ENCODE measurements around the gene CC2D2B. TPM values are rescaled to one million over a fixed set of nuclear protein-coding genes. Genes with fewer than 3 reads are reported as not detected.
"Not testable (repeated sequence)": the region's sequence is repeated elsewhere in the genome, so short reads cannot be mapped to it uniquely, and the experiment has no call there.

Gene CC2D2B
- total RNA-seq, 1 experiment from 2014 or later = not detected

DNA sequence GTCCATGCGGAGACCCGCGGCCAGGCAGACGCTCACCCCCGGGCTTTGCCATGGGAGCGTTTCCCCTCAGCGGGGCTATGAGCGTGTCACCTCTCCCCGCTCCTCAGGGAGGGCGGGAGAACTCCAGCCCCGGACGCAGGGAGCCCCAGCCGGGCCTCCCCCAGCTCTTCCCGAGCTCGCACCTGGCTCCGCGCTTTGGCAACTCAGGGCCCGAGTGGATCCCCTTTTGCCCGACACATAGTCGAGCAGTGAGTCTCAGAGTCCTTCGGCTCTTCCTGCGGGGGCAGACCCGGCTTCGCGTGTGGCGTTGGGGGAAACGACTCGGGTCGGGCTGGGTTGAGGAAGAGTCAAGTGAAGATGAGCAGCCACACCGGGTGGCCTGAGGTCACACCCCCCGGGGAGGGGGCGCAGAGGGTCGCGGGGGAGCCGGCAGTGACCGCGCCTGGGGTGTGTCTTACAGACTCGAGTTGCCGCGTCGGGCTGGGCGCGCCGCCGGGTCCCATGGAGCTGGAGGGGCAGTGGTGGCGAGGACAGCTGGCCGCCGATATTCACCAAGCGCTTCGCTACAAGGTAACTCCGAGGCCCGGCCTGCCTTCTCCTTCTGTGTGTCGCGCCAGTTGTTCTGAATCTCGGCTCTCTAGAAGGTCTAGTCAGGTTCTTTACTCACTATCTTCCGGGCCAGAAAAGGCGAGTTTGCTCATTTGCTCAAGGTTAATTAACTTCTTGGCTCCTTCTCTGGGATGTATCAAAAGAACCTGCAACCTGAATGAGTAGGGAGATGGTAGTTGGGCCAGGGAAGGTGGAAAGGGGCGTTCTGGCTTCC is 136.3 kb downstream of the CC2D2B start:
- no TSS peak for BruUV-seq (replicated peaks)
- CTCF ChIA-PET = interaction anchor here (0.5 to 1.1 kb wide), 3 partner anchors 27 to 106 kb away, joined by 3 to 5 read pairs (median 4); partner anchors contain the start of gene ZNF518A
- Mint-ChIP-seq H3K27ac (ENCODE audit: unreplicated experiment) (peak overlapping the region; percentile 75), H3K9me3 (ENCODE audit: low read depth, unreplicated experiment) (no peaks in the 10 kb centered on the region), H3K36me3 (ENCODE audit: insufficient read depth, unreplicated experiment) (peaks cover 12% of the 10 kb centered on the region), H3K4me1 (ENCODE audit: low read depth, unreplicated experiment) (no peaks in the 10 kb centered on the region), H3K4me3 (ENCODE audit: low read depth, unreplicated experiment) (peak overlapping the region; percentile 95), H3K27me3 (ENCODE audit: unreplicated experiment) (no peaks in the 10 kb centered on the region)
- intact Hi-C loops (cut with micrococcal nuclease; ENCODE audit: unreplicated experiment) = loop anchor here (1.0 kb wide), 1 partner anchor 87 kb away; no protein-coding TSS in a partner anchor
- TF ChIP-seq CTCF (IDR thresholded peaks at IDR 0.05; ENCODE audit: unreplicated experiment) = no peak
- peak; percentile 37 for DNase-seq

DNA sequence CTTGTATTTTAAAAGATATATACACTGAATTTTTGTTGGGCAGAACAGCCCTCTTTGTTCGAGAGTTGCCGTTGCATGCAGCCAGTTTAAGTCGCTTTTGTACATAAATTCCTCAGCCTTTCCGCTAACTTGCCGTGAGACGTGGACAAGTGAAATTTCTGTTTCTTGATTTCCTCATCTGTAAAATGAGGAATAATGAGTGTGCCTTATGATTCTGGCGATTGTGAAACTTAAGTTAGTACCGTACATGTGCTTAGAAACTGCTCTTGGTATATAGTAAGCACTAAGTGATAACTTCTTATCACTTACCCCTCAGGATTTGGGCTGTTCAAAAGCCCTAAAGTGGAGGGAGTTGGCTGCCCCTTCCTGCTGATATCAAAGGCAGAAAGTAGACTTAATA is 137.0 kb downstream of the CC2D2B start:
- peak overlapping the region; percentile 75 for H3K27ac Mint-ChIP-seq (ENCODE audit: unreplicated experiment)
- peaks cover 12% of the 10 kb centered on the region for H3K36me3 Mint-ChIP-seq (ENCODE audit: insufficient read depth, unreplicated experiment)
- H3K4me3 Mint-ChIP-seq (ENCODE audit: low read depth, unreplicated experiment) = peak overlapping the region; percentile 95
- no TSS peak for BruUV-seq (replicated peaks)
- intact Hi-C loops (cut with micrococcal nuclease; ENCODE audit: unreplicated experiment) = no loop called here
- no peaks in the 10 kb centered on the region for H3K27me3 Mint-ChIP-seq (ENCODE audit: unreplicated experiment)
- CTCF ChIA-PET = interaction anchor here (0.5 kb wide), 1 partner anchor 106 kb away, joined by 3 read pairs; no protein-coding TSS in a partner anchor
- TF ChIP-seq CTCF (IDR thresholded peaks at IDR 0.05; ENCODE audit: unreplicated experiment) = no peak
- no peak for DNase-seq
- no peaks in the 10 kb centered on the region for H3K9me3 Mint-ChIP-seq (ENCODE audit: low read depth, unreplicated experiment)
- no peaks in the 10 kb centered on the region for H3K4me1 Mint-ChIP-seq (ENCODE audit: low read depth, unreplicated experiment)

DNA sequence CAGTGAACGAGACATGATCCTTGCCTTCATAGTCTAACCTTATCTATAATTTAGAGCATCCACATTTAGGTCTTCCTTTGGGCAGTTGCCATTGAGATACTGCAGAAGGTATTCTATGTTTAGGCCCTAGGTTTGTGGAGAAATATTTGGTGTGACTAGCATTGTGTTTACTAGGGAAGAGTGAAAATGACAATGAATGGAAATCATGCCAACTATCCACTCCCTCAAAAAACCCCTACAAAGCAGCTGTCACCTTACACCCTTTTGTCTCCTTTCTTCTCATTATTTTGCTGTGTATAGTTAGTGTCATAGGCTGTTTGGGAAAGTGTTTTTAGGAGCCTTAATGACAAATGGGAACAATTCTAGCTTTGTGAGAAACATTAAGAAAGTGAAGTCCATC is 138.8 kb downstream of the CC2D2B start:
- no peak for DNase-seq
- BruUV-seq (replicated peaks) = no TSS peak
- Mint-ChIP-seq H3K36me3 (ENCODE audit: insufficient read depth, unreplicated experiment) (peaks cover 12% of the 10 kb centered on the region), H3K9me3 (ENCODE audit: low read depth, unreplicated experiment) (no peaks in the 10 kb centered on the region), H3K27me3 (ENCODE audit: unreplicated experiment) (no peaks in the 10 kb centered on the region), H3K4me3 (ENCODE audit: low read depth, unreplicated experiment) (no peak overlapping the region), H3K4me1 (ENCODE audit: low read depth, unreplicated experiment) (no peaks in the 10 kb centered on the region), H3K27ac (ENCODE audit: unreplicated experiment) (no peak overlapping the region)
- intact Hi-C loops (cut with micrococcal nuclease; ENCODE audit: unreplicated experiment) = no loop called here
- no peak for TF ChIP-seq CTCF (IDR thresholded peaks at IDR 0.05; ENCODE audit: unreplicated experiment)
- CTCF ChIA-PET = interaction anchor here (0.5 kb wide), 1 partner anchor 160 kb away, joined by 6 read pairs; no protein-coding TSS in a partner anchor

DNA sequence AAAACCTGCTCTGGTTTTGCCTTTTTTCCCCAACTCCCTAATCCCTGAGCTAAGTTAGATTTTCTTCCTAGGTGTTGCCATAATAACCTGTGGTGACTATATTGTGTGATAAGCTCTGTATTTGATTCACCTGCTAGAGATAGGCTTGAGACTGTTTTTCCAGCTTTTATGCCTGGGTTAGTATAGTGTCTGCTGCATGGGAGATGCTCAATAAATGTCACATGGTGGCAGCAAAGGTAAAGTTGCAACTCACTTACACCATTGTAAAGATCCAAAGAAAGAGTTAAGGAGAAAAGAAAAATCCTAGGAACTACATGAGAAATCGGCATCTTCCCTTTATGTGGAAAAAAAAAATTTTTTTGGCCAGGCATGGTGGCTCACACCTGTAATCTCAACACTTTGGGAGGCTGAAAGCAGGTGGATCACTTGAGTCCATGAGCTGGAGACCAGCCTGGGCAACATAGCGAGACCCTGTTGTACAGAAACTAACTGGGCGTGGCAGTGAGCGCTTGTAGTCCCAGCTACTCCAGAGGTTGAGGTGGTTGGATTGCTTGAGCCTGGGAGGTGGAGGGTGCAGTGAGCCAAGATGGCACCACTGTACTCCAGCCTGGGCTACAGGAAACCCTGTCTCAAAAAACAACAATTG is 139.4 kb downstream of the CC2D2B start:
- no peak for DNase-seq
- H3K27me3 Mint-ChIP-seq (ENCODE audit: unreplicated experiment) = no peaks in the 10 kb centered on the region
- H3K4me3 Mint-ChIP-seq (ENCODE audit: low read depth, unreplicated experiment) = no peak overlapping the region
- no peak for TF ChIP-seq CTCF (IDR thresholded peaks at IDR 0.05; ENCODE audit: unreplicated experiment)
- no peak overlapping the region for H3K27ac Mint-ChIP-seq (ENCODE audit: unreplicated experiment)
- H3K36me3 Mint-ChIP-seq (ENCODE audit: insufficient read depth, unreplicated experiment) = peaks cover 12% of the 10 kb centered on the region
- H3K4me1 Mint-ChIP-seq (ENCODE audit: low read depth, unreplicated experiment) = no peaks in the 10 kb centered on the region
- intact Hi-C loops (cut with micrococcal nuclease; ENCODE audit: unreplicated experiment) = no loop called here
- BruUV-seq (replicated peaks) = no TSS peak
- no peaks in the 10 kb centered on the region for H3K9me3 Mint-ChIP-seq (ENCODE audit: low read depth, unreplicated experiment)
- CTCF ChIA-PET = interaction anchor here (0.5 kb wide), 1 partner anchor 160 kb away, joined by 6 read pairs; no protein-coding TSS in a partner anchor

DNA sequence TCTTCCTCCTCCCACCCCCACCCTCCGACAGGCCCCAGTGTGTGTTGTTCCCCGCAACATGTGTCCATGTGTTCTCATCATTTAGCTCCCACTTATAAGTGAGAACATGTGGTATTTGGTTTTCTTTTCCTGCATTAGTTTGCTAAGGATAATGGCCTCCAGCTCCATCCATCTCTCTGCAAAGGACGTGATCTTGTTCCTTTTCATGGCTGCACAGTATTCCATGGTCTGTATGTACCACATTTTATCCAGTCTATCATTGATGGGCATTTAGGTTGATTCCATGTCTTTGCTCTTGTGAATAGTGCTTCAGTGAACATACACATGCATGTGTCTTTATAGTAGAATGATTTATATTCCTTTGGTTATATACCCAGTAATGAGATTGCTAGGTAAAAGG is 140.2 kb downstream of the CC2D2B start:
- H3K4me3 Mint-ChIP-seq (ENCODE audit: low read depth, unreplicated experiment); H3K9me3 Mint-ChIP-seq (ENCODE audit: low read depth, unreplicated experiment); BruUV-seq (replicated peaks); intact Hi-C loops (cut with micrococcal nuclease; ENCODE audit: unreplicated experiment); H3K4me1 Mint-ChIP-seq (ENCODE audit: low read depth, unreplicated experiment); H3K27ac Mint-ChIP-seq (ENCODE audit: unreplicated experiment); H3K27me3 Mint-ChIP-seq (ENCODE audit: unreplicated experiment); DNase-seq: not testable (repeated sequence)
- H3K36me3 Mint-ChIP-seq (ENCODE audit: insufficient read depth, unreplicated experiment) = peaks cover 12% of the 10 kb centered on the region
- CTCF ChIA-PET = interaction anchor here (0.5 kb wide), 1 partner anchor 102 kb away, joined by 3 read pairs; no protein-coding TSS in a partner anchor

Measured in Calu3 (cell line).